H9 (cell line): ENCODE measurements around the gene KSR1. TPM values are rescaled to one million over a fixed set of nuclear protein-coding genes. Genes with fewer than 3 reads are reported as not detected.

ENCODE experiments used
- DNase-seq: peaks from one replicate; pipeline ENCODE4 v3.0.0-alpha.2; 2017
- H2AFZ ChIP-seq: one replicate; pipeline ENCODE4 v1.6.1; 2013; ENCODE audit warnings: mild to moderate bottlenecking, low read length, control low read depth, moderate library complexity
- H2AK5ac ChIP-seq: 2 replicates; pipeline ENCODE4 v1.6.1; 2013; ENCODE audit warnings: low read length, control low read depth, mixed read lengths; ENCODE audit not compliant: insufficient read length
- H2BK120ac ChIP-seq: one replicate; pipeline ENCODE4 v1.6.1; 2013; ENCODE audit warnings: low read depth, mild to moderate bottlenecking, low read length, control low read depth, inconsistent platforms; ENCODE audit not compliant: poor library complexity, severe bottlenecking
- H2BK12ac ChIP-seq: 2 replicates; pipeline ENCODE4 v1.6.1; 2013; ENCODE audit warnings: low read length, control low read depth, mixed read lengths, low read depth; ENCODE audit not compliant: insufficient read length
- H2BK15ac ChIP-seq: 2 replicates; pipeline ENCODE4 v1.6.1; 2013; ENCODE audit warnings: low read depth, low read length, control low read depth
- H2BK20ac ChIP-seq: one replicate; pipeline ENCODE4 v1.6.1; 2013; ENCODE audit warnings: low read depth, mild to moderate bottlenecking, low read length, control low read depth, inconsistent platforms; ENCODE audit not compliant: poor library complexity, severe bottlenecking
- H2BK5ac ChIP-seq: 2 replicates; pipeline ENCODE4 v1.6.1; 2013; ENCODE audit warnings: low read length, control low read depth, mixed read lengths; ENCODE audit not compliant: insufficient read length
- H3K14ac ChIP-seq: 2 replicates; pipeline ENCODE4 v1.6.1; 2013; ENCODE audit warnings: low read length, control low read depth; ENCODE audit not compliant: insufficient read depth
- H3K18ac ChIP-seq: 2 replicates; pipeline ENCODE4 v1.6.1; 2013; ENCODE audit warnings: low read depth, mild to moderate bottlenecking, mixed read lengths, low read length, control low read depth; ENCODE audit not compliant: insufficient read length
- H3K23ac ChIP-seq: 2 replicates; pipeline ENCODE4 v1.6.1; 2013; ENCODE audit warnings: low read length, control low read depth, mixed read lengths, low read depth; ENCODE audit not compliant: insufficient read length
- H3K23me2 ChIP-seq: 2 replicates; pipeline ENCODE4 v1.6.1; 2013; ENCODE audit warnings: low read depth, mild to moderate bottlenecking, mixed read lengths, low read length, control low read depth; ENCODE audit not compliant: insufficient read length, poor library complexity, severe bottlenecking
- H3K27ac ChIP-seq: 2 replicates; pipeline ENCODE4 v1.5.1; 2013; ENCODE audit warnings: low read length, control low read depth, mixed read lengths, low read depth; ENCODE audit not compliant: insufficient read length
- H3K27me3 ChIP-seq: 2 replicates; pipeline ENCODE4 v1.6.1; 2013; ENCODE audit warnings: low read length, control low read depth, inconsistent platforms; ENCODE audit not compliant: insufficient read depth
- H3K4ac ChIP-seq: 2 replicates; pipeline ENCODE4 v1.6.1; 2013; ENCODE audit warnings: low read depth, mild to moderate bottlenecking, control low read depth, inconsistent platforms, low read length, moderate library complexity
- H3K4me1 ChIP-seq: 2 replicates; pipeline ENCODE4 v1.6.1; 2013; ENCODE audit warnings: low read length, control low read depth, inconsistent platforms; ENCODE audit not compliant: insufficient read depth
- H3K4me2 ChIP-seq: 2 replicates; pipeline ENCODE4 v1.6.1; 2013; ENCODE audit warnings: low read length, control low read depth, mixed read lengths; ENCODE audit not compliant: insufficient read length, insufficient read depth
- H3K56ac ChIP-seq: 2 replicates; pipeline ENCODE4 v1.6.1; 2013; ENCODE audit warnings: low read depth, mild to moderate bottlenecking, mixed read lengths, low read length, control low read depth; ENCODE audit not compliant: insufficient read length
- H3K79me1 ChIP-seq: 2 replicates; pipeline ENCODE4 v1.6.1; 2013; ENCODE audit warnings: low read depth, mild to moderate bottlenecking, moderate library complexity, low read length, control low read depth, inconsistent platforms; ENCODE audit not compliant: insufficient read depth, poor library complexity, severe bottlenecking
- H3K79me2 ChIP-seq: 2 replicates; pipeline ENCODE4 v1.6.1; 2013; ENCODE audit warnings: low read length, control low read depth, inconsistent platforms; ENCODE audit not compliant: insufficient read depth
- H3K9ac ChIP-seq: 2 replicates; pipeline ENCODE4 v1.6.1; 2013; ENCODE audit warnings: low read length, control low read depth, mixed read lengths; ENCODE audit not compliant: insufficient read length; ENCODE audit errors: extremely low read depth
- H3K9me3 ChIP-seq: one replicate; pipeline ENCODE4 v1.6.1; 2013; ENCODE audit warnings: low read depth, low read length, inconsistent platforms; ENCODE audit not compliant: control insufficient read depth
- H3T11ph ChIP-seq: one replicate; pipeline ENCODE4 v1.6.1; 2013; ENCODE audit warnings: mild to moderate bottlenecking, low read length, control low read depth, inconsistent platforms
- H4K20me1 ChIP-seq: one replicate; pipeline ENCODE4 v1.6.1; 2013; ENCODE audit not compliant: control insufficient read depth, insufficient read length, insufficient read depth
- H4K5ac ChIP-seq: 2 replicates; pipeline ENCODE4 v1.6.1; 2013; ENCODE audit warnings: low read depth, mild to moderate bottlenecking, mixed read lengths, low read length, control low read depth; ENCODE audit not compliant: insufficient read length
- H4K8ac ChIP-seq: replicated peaks from 2 replicates; pipeline ENCODE4 v1.6.1; 2013; ENCODE audit warnings: low read length, control low read depth, mixed read lengths, low read depth; ENCODE audit not compliant: insufficient read length
- H4K91ac ChIP-seq: 2 replicates; pipeline ENCODE4 v1.6.1; 2013; ENCODE audit warnings: low read depth, mild to moderate bottlenecking, moderate library complexity, mixed read lengths, low read length, control low read depth; ENCODE audit not compliant: insufficient read length
- H3K27ac Mint-ChIP-seq, 3 experiments: 2 replicates in 2 of 3; 3 replicates in 1 of 3; pipeline ENCODE4 v1.8.0; 2020 to 2021; ENCODE audit warnings: mixed read lengths in 3 of 3, mild to moderate bottlenecking in 1 of 3, moderate library complexity in 1 of 3
- H3K27me3 Mint-ChIP-seq: 2 replicates; pipeline ENCODE4 v1.8.0; 2021; ENCODE audit warnings: low read depth, mild to moderate bottlenecking, moderate library complexity, mixed read lengths
- H3K36me3 Mint-ChIP-seq, 3 experiments: 2 replicates in 2 of 3; 3 replicates in 1 of 3; pipeline ENCODE4 v1.8.0; 2020 to 2021; ENCODE audit warnings: low read depth in 3 of 3, mixed read lengths in 3 of 3; ENCODE audit not compliant: insufficient read depth in 1 of 3
- H3K4me1 Mint-ChIP-seq, 2 experiments: 2 replicates each; pipeline ENCODE4 v1.8.0; 2020; ENCODE audit warnings: mixed read lengths in 2 of 2
- H3K4me3 Mint-ChIP-seq, 2 experiments: 2 replicates in 1 of 2; 3 replicates in 1 of 2; pipeline ENCODE4 v1.8.0; 2020 to 2021; ENCODE audit warnings: mild to moderate bottlenecking in 2 of 2, mixed read lengths in 2 of 2, moderate library complexity in 1 of 2
- H3K9me3 Mint-ChIP-seq, 2 experiments: 2 replicates in 1 of 2; 3 replicates in 1 of 2; pipeline ENCODE4 v1.8.0; 2020; ENCODE audit warnings: mild to moderate bottlenecking in 2 of 2, mixed read lengths in 2 of 2, moderate library complexity in 1 of 2
- WGBS: extraction: QIAGEN DNeasy Blood & Tissue Kit; methylation state at CpG from one replicate; pipeline ENCODE4 v1.1.7; 2013; ENCODE audit warnings: missing lambda C conversion rate, low lambda C conversion rate, mixed read lengths; ENCODE audit not compliant: insufficient read length; ENCODE audit errors: extremely low coverage; 5-methylcytosine and 5-hydroxymethylcytosine counted together
- total RNA-seq: library from RNA; stranded (reverse); gene quantifications from 2 replicates; pipeline ENCODE4 v1.2.1, GENCODE V29; 2021
- TF ChIP-seq, protein P1 (sequence below): fragments of 200-600 bp; sonication (generic); conservative IDR thresholded peaks from 3 replicates; pipeline ENCODE4 v1.8.0; 2021; ENCODE audit warnings: antibody characterized with exemption, mild to moderate bottlenecking

The KSR1 gene
- total RNA-seq, 1 experiment from 2014 or later, result 44.9 TPM

DNA sequence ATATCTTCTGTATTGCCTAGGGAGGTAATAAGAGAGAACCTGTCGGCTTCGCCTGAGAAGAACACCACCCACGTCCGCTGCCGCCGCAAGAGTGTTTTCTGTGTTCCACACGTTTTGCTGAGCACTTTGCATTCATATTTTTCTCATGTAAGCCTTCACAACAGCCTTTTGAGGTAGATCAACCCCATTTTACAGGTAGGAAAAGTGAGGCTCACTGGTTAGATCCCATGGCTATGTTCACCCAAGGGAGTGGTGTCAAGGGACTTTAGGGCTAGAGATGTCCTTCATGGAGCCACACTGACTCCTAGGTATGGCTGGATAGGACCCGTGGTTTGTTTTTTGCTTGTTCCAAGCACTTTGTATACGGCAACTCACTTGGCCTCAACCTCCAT is 87.7 kb downstream of the KSR1 start:
- Histone ChIP-seq H3K9ac (no peak overlapping the region), H3K4me1 (no peaks in the 10 kb centered on the region; the same call in 1 of the 2 replicates), H3K4ac (no peak overlapping the region), H3K56ac (no peak overlapping the region), H2BK120ac (no peak overlapping the region), H4K20me1 (no peaks in the 10 kb centered on the region), H2BK20ac (no peak overlapping the region), H4K5ac (no peak overlapping the region), H4K91ac (no peak overlapping the region), H2BK12ac (no peak overlapping the region), H3K9me3 (no peaks in the 10 kb centered on the region), H2BK5ac (no peak overlapping the region), H2BK15ac (no peak overlapping the region), H4K8ac (no peak overlapping the region), H3K23me2 (no peaks in the 10 kb centered on the region), H2AFZ (no peak overlapping the region), H3K27ac (no peak overlapping the region), H3K79me1 (no peaks in the 10 kb centered on the region), H3T11ph (no peak overlapping the region), H3K27me3 (no peaks in the 10 kb centered on the region), H2AK5ac (no peak overlapping the region), H3K4me2 (no peak overlapping the region), H3K79me2 (peaks cover 8% of the 10 kb centered on the region; the same call in 1 of the 2 replicates), H3K18ac (no peak overlapping the region), H3K14ac (no peak overlapping the region), H3K23ac (no peak overlapping the region)
- Mint-ChIP-seq H3K4me1 (peaks cover 26 to 30% of the 10 kb centered on the region in 2 experiments), H3K36me3 (no peaks in the 10 kb centered on the region), H3K9me3 (no peaks in the 10 kb centered on the region), H3K4me3 (no peak overlapping the region), H3K27ac (no peak overlapping the region), H3K27me3 (no peaks in the 10 kb centered on the region)
- no peak for DNase-seq
- WGBS, result no CpG with 5 or more reads among the region's 9 CpGs
- TF ChIP-seq, protein P1, sequence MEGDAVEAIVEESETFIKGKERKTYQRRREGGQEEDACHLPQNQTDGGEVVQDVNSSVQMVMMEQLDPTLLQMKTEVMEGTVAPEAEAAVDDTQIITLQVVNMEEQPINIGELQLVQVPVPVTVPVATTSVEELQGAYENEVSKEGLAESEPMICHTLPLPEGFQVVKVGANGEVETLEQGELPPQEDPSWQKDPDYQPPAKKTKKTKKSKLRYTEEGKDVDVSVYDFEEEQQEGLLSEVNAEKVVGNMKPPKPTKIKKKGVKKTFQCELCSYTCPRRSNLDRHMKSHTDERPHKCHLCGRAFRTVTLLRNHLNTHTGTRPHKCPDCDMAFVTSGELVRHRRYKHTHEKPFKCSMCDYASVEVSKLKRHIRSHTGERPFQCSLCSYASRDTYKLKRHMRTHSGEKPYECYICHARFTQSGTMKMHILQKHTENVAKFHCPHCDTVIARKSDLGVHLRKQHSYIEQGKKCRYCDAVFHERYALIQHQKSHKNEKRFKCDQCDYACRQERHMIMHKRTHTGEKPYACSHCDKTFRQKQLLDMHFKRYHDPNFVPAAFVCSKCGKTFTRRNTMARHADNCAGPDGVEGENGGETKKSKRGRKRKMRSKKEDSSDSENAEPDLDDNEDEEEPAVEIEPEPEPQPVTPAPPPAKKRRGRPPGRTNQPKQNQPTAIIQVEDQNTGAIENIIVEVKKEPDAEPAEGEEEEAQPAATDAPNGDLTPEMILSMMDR, result no peak
